Activated CD4-positive, alpha-beta T cell treated with anti-CD3 and anti-CD28 coated beads, Interleukin-2, amount 50 U/mL, for 16 hours (primary cell): ENCODE results near the gene TRIM29.

ENCODE experiments used
- DNase-seq: peaks from one replicate; pipeline ENCODE4 v3.0.0-alpha.2; 2020

Gene TRIM29

GRCh38 chr11:120061761-120062560 lies 76.0 kb downstream of the TRIM29 start:
- DNase-seq, result no peak
